Hepatocyte (in vitro differentiated cells): Measurements from ENCODE around the gene TOMM20L. TPM values are rescaled to one million over a fixed set of nuclear protein-coding genes. Genes with fewer than 3 reads are reported as not detected.
A peak's percentile ranks its signal among the peaks of the same experiment; 100 is the strongest.

ENCODE experiments used
- DNase-seq: peaks from one replicate; pipeline ENCODE4 v3.0.0-alpha.2; 2016; ENCODE audit warnings: low spot score
- H2AFZ ChIP-seq: fragments of 200-600 bp; sonication (generic); 2 replicates; pipeline ENCODE4 v1.6.0; 2016; ENCODE audit warnings: antibody characterized with exemption, mild to moderate bottlenecking
- H3K27ac ChIP-seq: fragments of 200-600 bp; sonication (generic); 2 replicates; pipeline ENCODE4 v1.5.1; 2016; ENCODE audit warnings: mild to moderate bottlenecking
- H3K27me3 ChIP-seq: fragments of 200-600 bp; sonication (generic); 2 replicates; pipeline ENCODE4 v1.6.1; 2016
- H3K36me3 ChIP-seq: fragments of 200-600 bp; sonication (generic); replicated peaks from 2 replicates; pipeline ENCODE4 v1.5.1; 2016; ENCODE audit warnings: low read depth; ENCODE audit not compliant: insufficient read depth
- H3K4me1 ChIP-seq: fragments of 200-600 bp; sonication (generic); 2 replicates; pipeline ENCODE4 v1.5.1; 2016; ENCODE audit warnings: mild to moderate bottlenecking, moderate library complexity; ENCODE audit not compliant: insufficient read depth
- H3K4me2 ChIP-seq: fragments of 200-600 bp; sonication (generic); 2 replicates; pipeline ENCODE4 v1.6.0; 2016
- H3K4me3 ChIP-seq: fragments of 200-600 bp; sonication (generic); 2 replicates; pipeline ENCODE4 v1.5.1; 2016; ENCODE audit warnings: mild to moderate bottlenecking
- H3K79me2 ChIP-seq: fragments of 200-600 bp; sonication (generic); 2 replicates; pipeline ENCODE4 v1.6.0; 2017; ENCODE audit warnings: mild to moderate bottlenecking
- H3K9me2 ChIP-seq: fragments of 200-600 bp; sonication (generic); replicated peaks from 2 replicates; pipeline ENCODE4 v1.6.0; 2017; ENCODE audit warnings: mild to moderate bottlenecking; ENCODE audit not compliant: insufficient read depth
- H3K9me3 ChIP-seq: fragments of 200-600 bp; sonication (generic); 2 replicates; pipeline ENCODE4 v1.5.1; 2016; ENCODE audit warnings: low read depth, mild to moderate bottlenecking
- H4K20me1 ChIP-seq: fragments of 200-600 bp; sonication (generic); 2 replicates; pipeline ENCODE4 v1.6.0; 2016; ENCODE audit warnings: mild to moderate bottlenecking; ENCODE audit not compliant: insufficient read depth, poor library complexity, severe bottlenecking
- CTCF ChIP-seq: fragments of 200-600 bp; sonication (generic); IDR thresholded peaks from 2 replicates; pipeline ENCODE4 v1.5.1; 2016; ENCODE audit warnings: antibody characterized with exemption, mild to moderate bottlenecking; ENCODE audit not compliant: poor library complexity
- EZH2 ChIP-seq: fragments of 200-600 bp; sonication (generic); IDR thresholded peaks from 2 replicates; pipeline ENCODE4 v1.6.1; 2016; ENCODE audit warnings: antibody characterized with exemption, mild to moderate bottlenecking, borderline replicate concordance
- EZH2phosphoT487 ChIP-seq: fragments of 200-600 bp; sonication (generic); IDR thresholded peaks from one replicate; pipeline ENCODE4 v1.6.1; 2018; ENCODE audit warnings: antibody characterized with exemption, mild to moderate bottlenecking, low read depth, moderate library complexity; ENCODE audit not compliant: unreplicated experiment, severe bottlenecking
- WGBS: methylation state at CpG from one replicate; pipeline ENCODE4 v1.1.6; 2016; ENCODE audit warnings: low lambda C conversion rate; ENCODE audit errors: missing lambda C conversion rate; 5-methylcytosine and 5-hydroxymethylcytosine counted together
- polyA plus RNA-seq: library from polyadenylated mRNA; unstranded; fragments of >200 nt; fragmentation: Nextera tagmentation; extraction: Ambion mirVana; gene quantifications from 2 replicates; pipeline ENCODE4 v1.2.1, GENCODE V29; 2016
- total RNA-seq: library from RNA; depleted of rRNA; stranded (reverse); fragments of >200 nt; gene quantifications from 2 replicates; pipeline ENCODE4 v1.2.3, GENCODE V29; 2014

Gene TOMM20L
- total and polyA plus RNA-seq, 2 experiments from 2014 or later: not detected

GRCh38 chr14:58427281-58428117 lies 31.8 kb downstream of the TOMM20L start, which contains the start of the genes KIAA0586 and TIMM9:
Gene KIAA0586, plus strand, starts transcription at chr14:58427719. Its CDS starts 546 bp downstream, at chr14:58428265.
Gene TIMM9, minus strand, starts transcription at chr14:58427531. Its CDS starts 15,586 bp downstream, at chr14:58411945.
- TF ChIP-seq EZH2 (no peak), CTCF (no peak), EZH2phosphoT487 (no peak)
- Histone ChIP-seq H3K79me2 (peaks cover 37% of the 10 kb centered on the region), H3K4me2 (peak within 1 kb of the TSS; percentile 82), H2AFZ (peak within 1 kb of the TSS; percentile 94), H4K20me1 (no peaks in the 10 kb centered on the region), H3K9me3 (no peaks in the 10 kb centered on the region), H3K27me3 (no peaks in the 10 kb centered on the region), H3K9me2 (no peaks in the 10 kb centered on the region), H3K4me1 (peaks cover 8% of the 10 kb centered on the region), H3K36me3 (no peaks in the 10 kb centered on the region), H3K27ac (peak within 1 kb of the TSS; percentile 97), H3K4me3 (peak within 1 kb of the TSS; percentile 77)
- 1% methylated on average over 33 of the region's 33 CpGs for WGBS
- peak; percentile 98 for DNase-seq

- no peaks in the 10 kb centered on the region for H3K9me3 ChIP-seq
- peak overlapping the region; percentile 71 for H2AFZ ChIP-seq
- H3K79me2 ChIP-seq: peaks cover 37% of the 10 kb centered on the region
- peak overlapping the region; percentile 54 for H3K4me3 ChIP-seq
- no peaks in the 10 kb centered on the region for H4K20me1 ChIP-seq
- no peaks in the 10 kb centered on the region for H3K27me3 ChIP-seq
- TF ChIP-seq CTCF (no peak), EZH2 (no peak), EZH2phosphoT487 (no peak)
- WGBS: 1% methylated on average over 10 of the region's 10 CpGs
- peaks cover 8% of the 10 kb centered on the region for H3K4me1 ChIP-seq
- peak overlapping the region; percentile 73 for H3K27ac ChIP-seq
- peak; percentile 18 for DNase-seq
- H3K36me3 ChIP-seq: no peaks in the 10 kb centered on the region
- peak overlapping the region; percentile 75 for H3K4me2 ChIP-seq
- no peaks in the 10 kb centered on the region for H3K9me2 ChIP-seq
These were observed 32.5 kb downstream of the TOMM20L start for GRCh38 chr14:58428118-58428683.

GRCh38 chr14:58430156-58430555 lies 34.4 kb downstream of the TOMM20L start:
- 81% methylated on average over 1 of the region's 1 CpG for WGBS
- H2AFZ ChIP-seq: no peak overlapping the region
- no peaks in the 10 kb centered on the region for H3K27me3 ChIP-seq
- H4K20me1 ChIP-seq: no peaks in the 10 kb centered on the region
- no peaks in the 10 kb centered on the region for H3K36me3 ChIP-seq
- peak overlapping the region; percentile 75 for H3K4me2 ChIP-seq
- no peaks in the 10 kb centered on the region for H3K9me3 ChIP-seq
- no peak for DNase-seq
- H3K4me1 ChIP-seq: peaks cover 8% of the 10 kb centered on the region
- H3K27ac ChIP-seq: no peak overlapping the region
- no peaks in the 10 kb centered on the region for H3K9me2 ChIP-seq
- TF ChIP-seq EZH2 (no peak), CTCF (no peak), EZH2phosphoT487 (no peak)
- no peak overlapping the region for H3K4me3 ChIP-seq
- H3K79me2 ChIP-seq: peaks cover 33% of the 10 kb centered on the region
